A673 (cell line): ENCODE measurements around the gene PSMG2. TPM values are rescaled to one million over a fixed set of nuclear protein-coding genes. Genes with fewer than 3 reads are reported as not detected.

Experiments
- BruUV-seq: library from RNA; stranded (reverse); fragments of 400-500 nt; replicated peaks from 2 replicates; lab custom pipeline; 2021; lab: Mats Ljungman, UMichigan
- CTCF ChIA-PET: fragments of 300-600 bp; sonication (Branson Sonifier 250); formaldehyde crosslinking; loops from one replicate; lab custom pipeline; 2022; ENCODE audit warnings: antibody characterized with exemption; lab: Charles Lee
- POLR2A ChIA-PET: fragments of 300-600 bp; sonication (Branson Sonifier 250); formaldehyde crosslinking; loops from one replicate; lab custom pipeline; 2022; ENCODE audit warnings: antibody characterized with exemption; ENCODE audit not compliant: low non-redundant PET; lab: Charles Lee
- DNase-seq: peaks from one replicate; pipeline ENCODE4 v3.0.0-alpha.2; 2015; ENCODE audit warnings: low spot score
- H3K27ac ChIP-seq: fragments of 200-600 bp; sonication (generic); 2 replicates; pipeline ENCODE4 v1.5.1; 2016; ENCODE audit warnings: mixed run types, low read depth, mild to moderate bottlenecking, mixed read lengths, antibody characterized with exemption, low read length; ENCODE audit not compliant: poor library complexity, severe bottlenecking
- H3K27me3 ChIP-seq: fragments of 200-600 bp; sonication (generic); replicated peaks from 2 replicates; pipeline ENCODE4 v1.6.1; 2017; ENCODE audit warnings: mixed run types, low read depth, mild to moderate bottlenecking, mixed read lengths, antibody characterized with exemption, low read length; ENCODE audit not compliant: insufficient read depth, poor library complexity
- H3K36me3 ChIP-seq: fragments of 200-600 bp; sonication (generic); 2 replicates; pipeline ENCODE4 v1.6.1; 2016; ENCODE audit warnings: mixed run types, mild to moderate bottlenecking, mixed read lengths, antibody characterized with exemption, low read length; ENCODE audit not compliant: insufficient read depth, poor library complexity, severe bottlenecking
- H3K4me1 ChIP-seq: fragments of 200-600 bp; sonication (generic); 2 replicates; pipeline ENCODE4 v1.6.1; 2017; ENCODE audit warnings: mixed run types, mild to moderate bottlenecking, mixed read lengths, antibody characterized with exemption, low read length; ENCODE audit not compliant: insufficient read depth, poor library complexity, severe bottlenecking
- H3K4me3 ChIP-seq: fragments of 200-600 bp; sonication (generic); 2 replicates; pipeline ENCODE4 v1.5.1; 2016; ENCODE audit warnings: low read depth, mixed run types, mild to moderate bottlenecking, mixed read lengths, low read length; ENCODE audit not compliant: poor library complexity, severe bottlenecking
- H3K9me3 ChIP-seq: fragments of 200-600 bp; sonication (generic); 2 replicates; pipeline ENCODE4 v1.6.1; 2016; ENCODE audit warnings: mixed run types, low read depth, mild to moderate bottlenecking, mixed read lengths, antibody characterized with exemption, low read length; ENCODE audit not compliant: poor library complexity, severe bottlenecking
- CTCF ChIP-seq: fragments of 300-800, 200-600 bp; sonication (generic); conservative IDR thresholded peaks from 2 replicates; pipeline ENCODE4 v1.5.1; 2017; ENCODE audit warnings: low read depth, mild to moderate bottlenecking, antibody characterized with exemption, low read length, moderate library complexity, mixed read lengths
- EZH2 ChIP-seq: fragments of 200-600 bp; sonication (generic); IDR thresholded peaks from 2 replicates; pipeline ENCODE4 v1.6.1; 2017; ENCODE audit warnings: borderline replicate concordance, low read depth, mild to moderate bottlenecking, mixed read lengths, antibody characterized with exemption, low read length; ENCODE audit not compliant: poor library complexity, severe bottlenecking
- intact Hi-C: fragments of 100-400 bp; cut with micrococcal nuclease; formaldehyde crosslinking; loops from one replicate; pipeline ENCODE4 v1.10.0; 2022; ENCODE audit not compliant: unreplicated experiment
- total RNA-seq: library from RNA; stranded (reverse); gene quantifications from 2 replicates; pipeline ENCODE4 v1.2.3, GENCODE V29; 2021

PSMG2 gene
- total RNA-seq, 1 experiment from 2014 or later: 74.0 TPM

- intact Hi-C loops: no loop called here
- H3K4me1 ChIP-seq: no peaks in the 10 kb centered on the region
- no peaks in the 10 kb centered on the region for H3K36me3 ChIP-seq
- TF ChIP-seq CTCF: peak; percentile 39
- TF ChIP-seq EZH2: no peak
- no peak overlapping the region for H3K4me3 ChIP-seq
- no peak overlapping the region for H3K27ac ChIP-seq
- DNase-seq: peak; percentile 49
- no TSS peak for BruUV-seq
- no peaks in the 10 kb centered on the region for H3K27me3 ChIP-seq
- POLR2A ChIA-PET: no interaction called here
- H3K9me3 ChIP-seq: no peaks in the 10 kb centered on the region
- CTCF ChIA-PET: no interaction called here
These were observed 16.7 kb upstream of the PSMG2 start for GRCh38 chr18:12686100-12686499.

- BruUV-seq: no TSS peak
- H3K36me3 ChIP-seq: peaks cover 3% of the 10 kb centered on the region
- intact Hi-C loops: no loop called here
- no peak overlapping the region for H3K4me3 ChIP-seq
- TF ChIP-seq EZH2 (no peak), CTCF (no peak)
- POLR2A ChIA-PET: no interaction called here
- CTCF ChIA-PET: no interaction called here
- no peaks in the 10 kb centered on the region for H3K9me3 ChIP-seq
- no peaks in the 10 kb centered on the region for H3K27me3 ChIP-seq
- H3K27ac ChIP-seq: no peak overlapping the region
- no peak for DNase-seq
- H3K4me1 ChIP-seq: no peaks in the 10 kb centered on the region
These were observed 13.5 kb upstream of the PSMG2 start for GRCh38 chr18:12689256-12689850.

GRCh38 chr18:12692206-12692605 is 10.6 kb upstream of the PSMG2 start:
- intact Hi-C loops: no loop called here
- ChIA-PET POLR2A (no interaction called here), CTCF (no interaction called here)
- Histone ChIP-seq H3K27ac (no peak overlapping the region), H3K9me3 (no peaks in the 10 kb centered on the region), H3K36me3 (peaks cover 14% of the 10 kb centered on the region), H3K27me3 (no peaks in the 10 kb centered on the region), H3K4me1 (no peaks in the 10 kb centered on the region), H3K4me3 (no peak overlapping the region)
- no TSS peak for BruUV-seq
- TF ChIP-seq CTCF (no peak), EZH2 (no peak)
- no peak for DNase-seq
